GM18951 (cell line): ENCODE data around the gene FAM53B.

Experiments used
- POLR2A ChIP-seq: IDR thresholded peaks from 4 replicates; pipeline ENCODE4 v1.6.1; 2011; ENCODE audit warnings: mild to moderate bottlenecking; ENCODE audit not compliant: insufficient read length, insufficient read depth; ENCODE audit errors: extremely low read depth
- in situ Hi-C: fragments of 300-500 bp; cut with MboI; formaldehyde crosslinking; loops from one replicate; pipeline ENCODE4 v1.12.0; 2022; ENCODE audit warnings: low sequenced_read_pairs, mixed read lengths, inconsistent platforms; ENCODE audit not compliant: unreplicated experiment

Gene FAM53B

GRCh38 chr10:124656113-124656490 is 88.1 kb downstream of the FAM53B start:
- in situ Hi-C loops, result no loop called here
- no peak for TF ChIP-seq POLR2A

GRCh38 chr10:124655191-124656112 is 88.7 kb downstream of the FAM53B start:
- in situ Hi-C loops, result no loop called here

DNA sequence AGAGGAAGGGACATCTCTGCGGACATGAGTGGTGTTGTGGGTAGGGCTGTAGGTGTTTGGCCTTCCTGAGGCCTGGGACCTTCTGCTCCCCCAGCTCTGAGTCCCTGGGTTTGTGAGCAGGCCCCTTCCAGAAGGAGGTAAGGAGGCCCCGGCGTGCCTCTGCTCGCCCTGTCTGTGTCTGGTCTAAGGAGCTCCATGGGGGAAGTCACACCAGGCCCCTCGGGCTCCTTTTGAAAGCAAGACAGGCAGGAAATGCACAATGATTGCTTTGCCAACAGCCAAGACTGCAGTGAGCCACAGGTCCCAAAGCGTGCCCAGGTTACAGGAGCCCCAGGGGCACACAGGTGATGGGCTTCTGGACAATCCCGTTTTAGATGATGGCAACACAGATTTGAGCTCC is 89.5 kb downstream of the FAM53B start:
- in situ Hi-C loops, result no loop called here

More at GRCh38 chr10:124655191-124656112, 88.7 kb downstream of the FAM53B start:
- TF ChIP-seq POLR2A, result no peak

DNA sequence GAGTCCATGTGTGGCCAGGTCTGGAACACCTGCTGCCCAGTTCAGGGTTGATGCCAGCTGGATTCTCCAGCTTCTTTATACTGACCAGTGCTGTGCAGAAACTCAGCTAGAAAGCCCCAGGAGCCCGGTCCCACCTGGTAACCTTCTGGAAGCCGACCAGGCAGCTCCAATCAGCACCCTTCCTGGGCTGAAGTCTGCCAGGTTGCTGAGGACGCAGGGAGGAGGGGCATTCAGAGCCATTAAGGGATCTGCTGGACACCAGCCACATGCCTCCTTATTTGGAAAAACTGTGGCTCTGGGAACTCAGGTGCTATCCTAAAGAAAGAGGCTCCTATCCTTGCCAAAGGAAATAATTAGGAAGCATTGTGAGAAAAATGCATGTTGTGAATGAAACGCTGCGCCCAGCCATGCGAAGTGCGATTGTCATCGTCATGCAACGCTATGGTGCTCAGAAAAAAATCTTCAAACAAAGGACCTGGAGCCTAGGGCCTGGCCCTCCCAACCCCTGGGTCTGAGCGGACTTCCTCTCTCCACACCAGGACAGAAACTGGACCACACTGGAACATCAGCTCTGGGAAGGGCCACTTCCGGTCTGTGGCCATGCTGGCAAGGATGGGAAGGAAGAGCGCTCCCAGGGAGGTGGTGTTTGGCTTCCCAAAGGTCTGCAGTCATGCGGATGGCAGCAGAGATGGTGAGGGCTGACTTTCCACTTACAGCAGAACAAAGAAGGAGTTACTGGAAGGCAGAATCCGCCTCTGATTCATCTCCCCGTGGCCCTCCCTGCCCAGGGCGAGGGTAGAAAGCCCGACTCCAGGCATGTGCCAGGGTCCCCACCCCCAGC is 90.1 kb downstream of the FAM53B start:
- TF ChIP-seq POLR2A, result no peak
- in situ Hi-C loops, result no loop called here

More for the DNA sequence above, 89.5 kb downstream of the FAM53B start:
- TF ChIP-seq POLR2A, result no peak

DNA sequence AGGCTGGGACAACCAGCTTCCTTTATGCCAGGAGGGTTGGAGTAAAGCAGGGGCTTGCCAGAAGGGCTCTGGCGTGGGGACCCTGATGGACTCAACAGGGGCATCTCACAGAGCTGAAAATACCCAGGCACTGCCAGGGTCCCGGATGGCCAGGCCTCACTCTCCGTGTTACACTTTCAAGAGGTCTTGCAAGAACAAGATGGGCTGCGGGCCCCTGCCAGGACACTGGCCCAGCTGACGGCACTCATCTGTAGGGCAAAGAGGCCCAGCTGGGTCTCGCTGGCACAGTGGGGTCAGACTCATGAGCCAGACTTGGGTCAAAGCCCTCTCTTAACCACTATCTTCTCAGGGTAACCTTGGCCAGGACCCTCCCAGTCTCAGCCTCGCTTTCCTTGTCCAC is 90.9 kb downstream of the FAM53B start:
- TF ChIP-seq POLR2A, result no peak
- in situ Hi-C loops, result no loop called here

GRCh38 chr10:124652701-124653100 is 91.5 kb downstream of the FAM53B start:
- in situ Hi-C loops, result no loop called here
- no peak for TF ChIP-seq POLR2A

DNA sequence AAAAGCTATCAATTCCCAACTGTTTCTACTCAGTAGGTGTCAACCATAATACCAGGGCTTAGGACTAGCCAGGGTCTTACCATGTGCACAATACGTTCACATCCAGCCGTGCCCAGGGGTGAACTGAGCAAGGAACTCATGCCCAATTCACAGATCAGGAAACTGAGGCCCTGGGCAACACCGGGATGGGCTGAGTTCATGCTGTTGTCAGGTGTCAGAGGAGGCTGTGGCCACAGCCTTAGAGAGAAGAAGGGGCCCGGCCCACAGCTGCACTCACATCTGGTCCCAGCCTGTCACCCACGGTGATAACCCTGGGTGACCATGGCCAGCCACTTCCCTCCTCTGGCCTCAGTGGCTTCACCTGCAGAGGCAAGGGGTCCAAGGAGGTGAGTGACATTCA is 92.0 kb downstream of the FAM53B start:
- in situ Hi-C loops, result no loop called here
- TF ChIP-seq POLR2A, result no peak

GRCh38 chr10:124651402-124651891 is 92.7 kb downstream of the FAM53B start:
- in situ Hi-C loops, result no loop called here
- no peak for TF ChIP-seq POLR2A

- in situ Hi-C loops, result no loop called here
- TF ChIP-seq POLR2A, result no peak
Observed at GRCh38 chr10:124650820-124651401, 93.3 kb downstream of the FAM53B start.

- no peak for TF ChIP-seq POLR2A
Observed at GRCh38 chr10:124650263-124650662, 93.9 kb downstream of the FAM53B start.

GRCh38 chr10:124649214-124649613 is 95.0 kb downstream of the FAM53B start:
- in situ Hi-C loops, result no loop called here
- TF ChIP-seq POLR2A, result no peak

More at GRCh38 chr10:124650263-124650662, 93.9 kb downstream of the FAM53B start:
- in situ Hi-C loops, result no loop called here

DNA sequence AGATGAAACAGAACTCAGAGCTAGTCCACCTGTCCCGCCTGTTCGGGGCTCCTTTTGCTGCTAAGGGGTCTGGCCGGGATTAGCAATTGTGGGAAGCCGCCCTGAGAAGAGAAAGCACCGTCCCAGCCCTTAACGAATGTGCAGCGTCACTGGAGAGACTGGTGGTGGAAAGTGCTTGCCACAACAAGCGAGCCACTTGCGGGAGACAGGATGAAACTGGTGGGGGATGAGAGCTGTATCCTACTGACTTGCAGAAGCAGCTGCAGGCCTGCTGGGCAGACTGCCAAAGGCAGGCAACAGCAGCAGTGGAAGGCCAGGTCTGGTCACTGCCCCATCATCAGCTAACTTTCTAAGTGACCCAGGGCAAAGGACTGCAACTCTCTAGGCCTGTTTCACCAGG is 95.4 kb downstream of the FAM53B start:
- in situ Hi-C loops, result no loop called here

GRCh38 chr10:124648131-124648475 is 96.1 kb downstream of the FAM53B start:
- in situ Hi-C loops, result no loop called here

More for the DNA sequence above, 95.4 kb downstream of the FAM53B start:
- TF ChIP-seq POLR2A, result no peak

More at GRCh38 chr10:124648131-124648475, 96.1 kb downstream of the FAM53B start:
- no peak for TF ChIP-seq POLR2A
